Nephron progenitor cell (in vitro differentiated cells): ENCODE measurements around the gene PDE4D.

Experiments
- DNase-seq: peaks from one replicate; pipeline ENCODE4 v3.0.0; 2021
- H3K27ac Mint-ChIP-seq: 2 replicates; pipeline ENCODE4 v1.8.0; 2021; ENCODE audit warnings: mild to moderate bottlenecking, moderate library complexity, mixed read lengths
- H3K27me3 Mint-ChIP-seq: 2 replicates; pipeline ENCODE4 v1.8.0; 2021; ENCODE audit warnings: mild to moderate bottlenecking, low read depth, mixed read lengths; ENCODE audit not compliant: poor library complexity
- H3K36me3 Mint-ChIP-seq: 2 replicates; pipeline ENCODE4 v1.8.0; 2021; ENCODE audit warnings: low read depth, mixed read lengths
- H3K4me1 Mint-ChIP-seq: 2 replicates; pipeline ENCODE4 v1.8.0; 2021; ENCODE audit warnings: mixed read lengths
- H3K4me3 Mint-ChIP-seq: 2 replicates; pipeline ENCODE4 v1.8.0; 2021; ENCODE audit warnings: mild to moderate bottlenecking, moderate library complexity, mixed read lengths
- H3K9me3 Mint-ChIP-seq: 2 replicates; pipeline ENCODE4 v1.8.0; 2021; ENCODE audit warnings: mild to moderate bottlenecking, moderate library complexity, mixed read lengths
- CTCF ChIP-seq: fragments of 200-600 bp; sonication (generic); IDR thresholded peaks from 2 replicates; pipeline ENCODE4 v1.5.0; 2021; ENCODE audit warnings: antibody characterized with exemption

The PDE4D gene

GRCh38 chr5:59097712-59098111 is 795.8 kb downstream of the PDE4D start:
- Mint-ChIP-seq H3K27ac (peak overlapping the region; percentile 81), H3K4me3 (no peak overlapping the region), H3K9me3 (peaks cover 6% of the 10 kb centered on the region), H3K27me3 (peaks cover 3% of the 10 kb centered on the region), H3K36me3 (peaks cover 19% of the 10 kb centered on the region), H3K4me1 (peaks cover 34% of the 10 kb centered on the region)
- no peak for DNase-seq
- TF ChIP-seq CTCF = no peak

- TF ChIP-seq CTCF = no peak
- peaks cover 19% of the 10 kb centered on the region for H3K36me3 Mint-ChIP-seq
- DNase-seq = no peak
- no peak overlapping the region for H3K4me3 Mint-ChIP-seq
- peaks cover 33% of the 10 kb centered on the region for H3K4me1 Mint-ChIP-seq
- H3K9me3 Mint-ChIP-seq = peaks cover 6% of the 10 kb centered on the region
- H3K27me3 Mint-ChIP-seq = peaks cover 3% of the 10 kb centered on the region
- H3K27ac Mint-ChIP-seq = peak overlapping the region; percentile 81
Observed at GRCh38 chr5:59097116-59097515, 796.4 kb downstream of the PDE4D start.

GRCh38 chr5:59095480-59095879 is 798.0 kb downstream of the PDE4D start:
- Mint-ChIP-seq H3K9me3 (peaks cover 6% of the 10 kb centered on the region), H3K4me1 (peaks cover 33% of the 10 kb centered on the region), H3K4me3 (no peak overlapping the region), H3K27me3 (peaks cover 3% of the 10 kb centered on the region), H3K36me3 (peaks cover 19% of the 10 kb centered on the region), H3K27ac (peak overlapping the region; percentile 66)
- DNase-seq = no peak
- no peak for TF ChIP-seq CTCF

GRCh38 chr5:59094864-59095263 is 798.7 kb downstream of the PDE4D start:
- Mint-ChIP-seq H3K9me3 (peaks cover 6% of the 10 kb centered on the region), H3K4me1 (peaks cover 33% of the 10 kb centered on the region), H3K27ac (no peak overlapping the region), H3K27me3 (peaks cover 3% of the 10 kb centered on the region), H3K36me3 (peaks cover 14% of the 10 kb centered on the region), H3K4me3 (no peak overlapping the region)
- no peak for TF ChIP-seq CTCF
- no peak for DNase-seq

GRCh38 chr5:59093329-59093728 is 800.2 kb downstream of the PDE4D start:
- TF ChIP-seq CTCF = no peak
- Mint-ChIP-seq H3K9me3 (peaks cover 6% of the 10 kb centered on the region), H3K36me3 (peaks cover 9% of the 10 kb centered on the region), H3K27me3 (peaks cover 3% of the 10 kb centered on the region), H3K4me3 (no peak overlapping the region), H3K27ac (no peak overlapping the region), H3K4me1 (peaks cover 33% of the 10 kb centered on the region)
- no peak for DNase-seq

- DNase-seq = no peak
- Mint-ChIP-seq H3K9me3 (peaks cover 6% of the 10 kb centered on the region), H3K27ac (peak overlapping the region; percentile 72), H3K4me1 (peaks cover 31% of the 10 kb centered on the region), H3K4me3 (no peak overlapping the region), H3K27me3 (peaks cover 3% of the 10 kb centered on the region), H3K36me3 (peaks cover 9% of the 10 kb centered on the region)
- TF ChIP-seq CTCF = no peak
Observed at GRCh38 chr5:59092758-59093157, 800.8 kb downstream of the PDE4D start.
